CD8-positive, alpha-beta memory T cell (primary cell): ENCODE measurements around the gene GABRB3. TPM values are rescaled to one million over a fixed set of nuclear protein-coding genes. Genes with fewer than 3 reads are reported as not detected.

Experiments used
- CTCF ChIA-PET: fragments of 350-600 bp; sonication (Branson Sonifier 250); formaldehyde crosslinking; loops from one replicate; lab custom pipeline; 2021; ENCODE audit warnings: antibody characterized with exemption; lab: Charles Lee
- POLR2A ChIA-PET: fragments of 350-600 bp; sonication (Branson Sonifier 250); formaldehyde crosslinking; loops from one replicate; lab custom pipeline; 2021; ENCODE audit warnings: antibody characterized with exemption; lab: Charles Lee
- DNase-seq, 5 donors: peaks; one replicate each; pipeline versions ENCODE4 v3.0.0 to v3.0.0-alpha.2; 2020 to 2022; ENCODE audit warnings: mixed read lengths in 1 of 5
- H3K27ac ChIP-seq: one replicate; pipeline ENCODE4 v1.7.0; 2013; ENCODE audit warnings: low read depth, mild to moderate bottlenecking, low read length, moderate library complexity
- H3K27me3 ChIP-seq: 2 replicates; pipeline ENCODE4 v1.7.0; 2013; ENCODE audit warnings: low read length, mild to moderate bottlenecking; ENCODE audit not compliant: insufficient read depth, poor library complexity, severe bottlenecking
- H3K36me3 ChIP-seq: 2 replicates; pipeline ENCODE4 v1.7.0; 2013; ENCODE audit warnings: mild to moderate bottlenecking, low read length, moderate library complexity; ENCODE audit not compliant: insufficient read depth
- H3K4me1 ChIP-seq: 2 replicates; pipeline ENCODE4 v1.7.0; 2013; ENCODE audit warnings: mild to moderate bottlenecking, low read length, moderate library complexity; ENCODE audit not compliant: insufficient read depth
- H3K4me3 ChIP-seq: 2 replicates; pipeline ENCODE4 v1.7.0; 2013; ENCODE audit warnings: mild to moderate bottlenecking, low read length
- H3K9me3 ChIP-seq: 2 replicates; pipeline ENCODE4 v1.7.0; 2013; ENCODE audit warnings: mild to moderate bottlenecking, low read length
- H3K27ac Mint-ChIP-seq, 8 donors: one replicate each; pipeline ENCODE4 v1.8.0; 2020 to 2021; ENCODE audit warnings: mixed read lengths in 8 of 8, mild to moderate bottlenecking in 6 of 8, inconsistent platforms in 3 of 8, moderate library complexity in 3 of 8
- H3K27me3 Mint-ChIP-seq, 2 donors: one replicate each; pipeline ENCODE4 v1.8.0; 2020 to 2021; ENCODE audit warnings: mixed read lengths in 2 of 2, mild to moderate bottlenecking in 1 of 2, moderate library complexity in 1 of 2
- H3K36me3 Mint-ChIP-seq, 3 donors: one replicate each; pipeline ENCODE4 v1.8.0; 2020 to 2021; ENCODE audit warnings: mixed read lengths in 3 of 3, inconsistent platforms in 1 of 3, mild to moderate bottlenecking in 1 of 3
- H3K4me1 Mint-ChIP-seq, 3 donors: one replicate each; pipeline ENCODE4 v1.8.0; 2020 to 2021; ENCODE audit warnings: mixed read lengths in 3 of 3, inconsistent platforms in 1 of 3, mild to moderate bottlenecking in 1 of 3
- H3K4me3 Mint-ChIP-seq, 7 donors: one replicate each; pipeline ENCODE4 v1.8.0; 2020 to 2021; ENCODE audit warnings: mixed read lengths in 7 of 7, mild to moderate bottlenecking in 6 of 7, moderate library complexity in 4 of 7, inconsistent platforms in 2 of 7
- H3K9me3 Mint-ChIP-seq, 5 donors: one replicate each; pipeline ENCODE4 v1.8.0; 2020 to 2022; ENCODE audit warnings: mixed read lengths in 5 of 5, mild to moderate bottlenecking in 3 of 5, moderate library complexity in 2 of 5, inconsistent platforms in 1 of 5
- polyA plus RNA-seq: library from polyadenylated mRNA; unstranded; fragments of 300-500 nt; fragmentation: Illumina TruSeq; gene quantifications from one replicate; pipeline ENCODE4 v1.2.3, GENCODE V29; 2021
- total RNA-seq, 2 experiments: library from RNA; stranded (reverse); gene quantifications; one replicate each; pipeline ENCODE4 v1.2.3, GENCODE V29; 2021

The GABRB3 gene
- total and polyA plus RNA-seq, 3 experiments from 2014 or later: not detected

DNA sequence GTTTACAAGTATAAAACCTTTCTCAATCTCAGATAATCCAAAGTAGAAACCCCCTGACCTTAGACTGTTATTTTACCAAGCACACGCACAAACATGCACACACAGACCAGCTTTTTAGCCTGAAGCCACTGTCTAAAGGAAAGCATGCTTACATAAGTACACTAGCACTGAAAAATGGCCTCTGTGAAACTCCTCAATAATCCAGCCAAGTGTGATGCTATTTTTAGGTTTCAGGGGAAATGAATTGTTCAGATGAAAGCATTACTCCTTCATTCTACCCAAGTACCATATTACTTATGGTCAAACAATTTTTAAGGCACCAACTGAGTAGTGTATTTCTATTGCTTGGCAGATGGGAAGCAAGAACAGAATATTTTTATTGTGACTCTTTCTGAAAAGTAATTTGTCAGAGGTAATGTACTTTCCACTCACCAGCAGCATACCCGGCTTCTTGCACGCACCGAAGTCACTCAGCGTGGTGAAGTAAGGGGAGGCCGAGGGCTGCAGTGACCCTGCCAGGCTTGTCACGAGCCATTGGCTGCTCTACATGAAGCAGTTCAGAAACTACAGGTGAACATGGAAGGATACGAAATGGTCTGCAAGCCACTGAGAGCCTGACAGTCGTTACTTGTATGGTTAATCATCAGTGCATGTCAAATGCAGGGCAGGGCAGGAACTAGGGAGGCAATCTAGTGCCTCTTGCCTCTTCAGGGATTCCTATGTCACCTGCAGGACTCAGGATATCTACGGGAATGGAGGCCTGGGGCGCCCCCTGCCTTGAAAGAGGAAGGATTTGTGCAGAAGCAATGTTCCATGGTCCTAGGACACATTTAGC is 106.7 kb downstream of the GABRB3 start:
- H3K9me3 ChIP-seq: no peaks in the 10 kb centered on the region
- H3K27me3 ChIP-seq: no peaks in the 10 kb centered on the region
- no peaks in the 10 kb centered on the region for H3K36me3 Mint-ChIP-seq
- POLR2A ChIA-PET: no interaction called here
- no peak overlapping the region for H3K4me3 Mint-ChIP-seq
- peaks cover 0 to 10% (median 3%) of the 10 kb centered on the region in 5 donors for H3K9me3 Mint-ChIP-seq
- no peaks in the 10 kb centered on the region for H3K4me1 ChIP-seq
- DNase-seq: no peak
- H3K4me1 Mint-ChIP-seq: no peaks in the 10 kb centered on the region
- no peaks in the 10 kb centered on the region for H3K36me3 ChIP-seq
- no peaks in the 10 kb centered on the region for H3K27me3 Mint-ChIP-seq
- no peak overlapping the region for H3K27ac Mint-ChIP-seq
- H3K27ac ChIP-seq: no peak overlapping the region
- H3K4me3 ChIP-seq: no peak overlapping the region
- CTCF ChIA-PET: no interaction called here

- POLR2A ChIA-PET: no interaction called here
These were observed 110.6 kb downstream of the GABRB3 start for GRCh38 chr15:26662283-26662682.

DNA sequence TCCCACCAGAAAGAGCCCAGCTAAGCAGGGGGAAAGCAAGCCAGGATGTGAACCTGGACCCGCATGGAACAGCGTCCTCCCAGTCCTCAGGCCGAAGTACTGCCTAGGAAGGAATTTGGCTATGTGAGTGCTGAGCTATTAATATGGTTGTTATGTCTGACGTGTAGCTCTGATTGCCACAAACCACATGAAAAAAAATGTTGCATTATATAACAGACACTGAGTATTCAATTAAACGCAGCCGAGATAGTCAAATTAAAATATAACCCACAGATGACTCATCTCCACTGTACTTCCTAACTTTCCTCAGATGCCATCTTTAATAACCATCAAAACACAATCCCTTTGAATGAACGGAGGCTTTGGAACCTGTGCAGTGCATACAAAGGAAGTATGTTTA is 111.1 kb downstream of the GABRB3 start:
- H3K4me1 Mint-ChIP-seq: no peaks in the 10 kb centered on the region
- H3K9me3 ChIP-seq: no peaks in the 10 kb centered on the region
- ChIA-PET CTCF (no interaction called here), POLR2A (no interaction called here)
- H3K27me3 Mint-ChIP-seq: peaks cover 0 to 1% of the 10 kb centered on the region in 2 donors
- no peak overlapping the region for H3K4me3 ChIP-seq
- H3K27ac ChIP-seq: no peak overlapping the region
- DNase-seq: no peak
- H3K4me1 ChIP-seq: no peaks in the 10 kb centered on the region
- no peaks in the 10 kb centered on the region for H3K27me3 ChIP-seq
- no peak overlapping the region for H3K4me3 Mint-ChIP-seq
- no peaks in the 10 kb centered on the region for H3K36me3 ChIP-seq
- no peaks in the 10 kb centered on the region for H3K36me3 Mint-ChIP-seq
- H3K9me3 Mint-ChIP-seq: peaks cover 0 to 9% (median 3%) of the 10 kb centered on the region in 5 donors
- H3K27ac Mint-ChIP-seq: no peak overlapping the region

More at GRCh38 chr15:26662283-26662682, 110.6 kb downstream of the GABRB3 start:
- Histone ChIP-seq H3K4me1 (no peaks in the 10 kb centered on the region), H3K36me3 (no peaks in the 10 kb centered on the region), H3K9me3 (no peaks in the 10 kb centered on the region), H3K27ac (no peak overlapping the region), H3K27me3 (no peaks in the 10 kb centered on the region), H3K4me3 (no peak overlapping the region)
- CTCF ChIA-PET: no interaction called here
- Mint-ChIP-seq H3K9me3 (peaks cover 0 to 9% (median 3%) of the 10 kb centered on the region in 5 donors), H3K27me3 (peaks cover 0 to 1% of the 10 kb centered on the region in 2 donors), H3K27ac (no peak overlapping the region), H3K4me3 (no peak overlapping the region), H3K36me3 (no peaks in the 10 kb centered on the region), H3K4me1 (no peaks in the 10 kb centered on the region)
- no peak for DNase-seq

- Mint-ChIP-seq H3K4me1 (no peaks in the 10 kb centered on the region), H3K27ac (no peak overlapping the region), H3K4me3 (no peak overlapping the region), H3K9me3 (peaks cover 0 to 9% (median 4%) of the 10 kb centered on the region in 5 donors), H3K27me3 (peaks cover 0 to 1% of the 10 kb centered on the region in 2 donors), H3K36me3 (no peaks in the 10 kb centered on the region)
- Histone ChIP-seq H3K4me3 (no peak overlapping the region), H3K36me3 (no peaks in the 10 kb centered on the region), H3K9me3 (no peaks in the 10 kb centered on the region), H3K4me1 (no peaks in the 10 kb centered on the region), H3K27ac (no peak overlapping the region), H3K27me3 (no peaks in the 10 kb centered on the region)
- CTCF ChIA-PET: no interaction called here
- DNase-seq: no peak
- POLR2A ChIA-PET: no interaction called here
These were observed 111.8 kb downstream of the GABRB3 start for GRCh38 chr15:26661107-26661506.

DNA sequence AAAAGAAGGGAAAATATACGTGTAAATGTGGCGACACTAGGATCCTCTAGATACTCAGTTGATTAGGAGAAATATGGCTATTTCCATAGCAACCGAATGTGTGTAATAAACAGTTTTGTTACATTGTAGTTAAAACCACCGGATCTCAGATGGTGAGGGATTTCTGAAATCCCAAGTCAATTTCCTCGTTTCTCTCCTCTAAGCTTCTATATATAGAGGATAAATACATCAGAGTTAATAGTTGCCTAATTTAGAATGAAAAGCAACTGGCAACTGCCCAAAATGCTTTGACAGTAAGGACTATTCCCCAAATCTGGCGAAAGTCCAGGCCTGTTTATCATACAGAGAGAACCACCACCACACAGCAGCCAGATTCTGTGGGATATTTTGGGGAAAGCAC is 112.6 kb downstream of the GABRB3 start:
- Histone ChIP-seq H3K4me1 (no peaks in the 10 kb centered on the region), H3K36me3 (no peaks in the 10 kb centered on the region), H3K27ac (no peak overlapping the region), H3K4me3 (no peak overlapping the region), H3K9me3 (no peaks in the 10 kb centered on the region), H3K27me3 (no peaks in the 10 kb centered on the region)
- Mint-ChIP-seq H3K36me3 (no peaks in the 10 kb centered on the region), H3K4me3 (no peak overlapping the region), H3K4me1 (no peaks in the 10 kb centered on the region), H3K27me3 (peaks cover 0 to 1% of the 10 kb centered on the region in 2 donors), H3K27ac (no peak overlapping the region), H3K9me3 (peaks cover 0 to 14% (median 4%) of the 10 kb centered on the region in 5 donors)
- no peak for DNase-seq
- CTCF ChIA-PET: no interaction called here
- POLR2A ChIA-PET: no interaction called here

- H3K9me3 ChIP-seq: no peaks in the 10 kb centered on the region
- CTCF ChIA-PET: no interaction called here
- Mint-ChIP-seq H3K4me3 (no peak overlapping the region), H3K27ac (no peak overlapping the region), H3K36me3 (no peaks in the 10 kb centered on the region), H3K4me1 (no peaks in the 10 kb centered on the region), H3K9me3 (peaks cover 0 to 15% (median 7%) of the 10 kb centered on the region in 5 donors), H3K27me3 (peaks cover 0 to 1% of the 10 kb centered on the region in 2 donors)
- POLR2A ChIA-PET: no interaction called here
- DNase-seq: no peak
- no peak overlapping the region for H3K27ac ChIP-seq
- H3K4me1 ChIP-seq: no peaks in the 10 kb centered on the region
- no peak overlapping the region for H3K4me3 ChIP-seq
- no peaks in the 10 kb centered on the region for H3K27me3 ChIP-seq
- H3K36me3 ChIP-seq: no peaks in the 10 kb centered on the region
These were observed 114.6 kb downstream of the GABRB3 start for GRCh38 chr15:26658290-26658689.

DNA sequence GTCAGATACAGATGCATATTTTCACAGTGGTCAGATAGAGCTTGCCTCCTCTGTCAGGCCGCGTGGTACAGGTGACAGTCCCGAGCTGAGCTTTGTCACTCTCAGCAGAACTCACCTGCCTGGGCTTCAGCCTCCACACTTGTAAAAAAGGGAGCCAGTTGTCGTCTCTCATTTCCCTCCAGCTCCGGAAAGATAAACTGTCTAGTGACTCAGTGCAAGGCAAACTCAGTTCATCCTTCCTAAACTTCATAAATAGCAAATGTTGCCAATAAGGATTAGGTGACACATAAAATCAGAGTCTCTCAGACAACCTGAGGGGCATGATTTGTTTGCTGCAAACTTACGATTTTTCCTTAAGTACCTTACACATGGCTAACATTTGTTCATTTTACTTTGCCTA is 116.8 kb downstream of the GABRB3 start:
- no peaks in the 10 kb centered on the region for H3K36me3 Mint-ChIP-seq
- CTCF ChIA-PET: no interaction called here
- Histone ChIP-seq H3K36me3 (no peaks in the 10 kb centered on the region), H3K4me1 (no peaks in the 10 kb centered on the region), H3K27ac (no peak overlapping the region), H3K4me3 (no peak overlapping the region), H3K27me3 (no peaks in the 10 kb centered on the region), H3K9me3 (no peaks in the 10 kb centered on the region)
- no peak for DNase-seq
- H3K4me3 Mint-ChIP-seq: no peak overlapping the region
- POLR2A ChIA-PET: no interaction called here
- H3K9me3 Mint-ChIP-seq: peaks cover 0 to 18% (median 10%) of the 10 kb centered on the region in 5 donors
- H3K4me1 Mint-ChIP-seq: no peaks in the 10 kb centered on the region
- no peak overlapping the region for H3K27ac Mint-ChIP-seq
- H3K27me3 Mint-ChIP-seq: peaks cover 0 to 1% of the 10 kb centered on the region in 2 donors

DNA sequence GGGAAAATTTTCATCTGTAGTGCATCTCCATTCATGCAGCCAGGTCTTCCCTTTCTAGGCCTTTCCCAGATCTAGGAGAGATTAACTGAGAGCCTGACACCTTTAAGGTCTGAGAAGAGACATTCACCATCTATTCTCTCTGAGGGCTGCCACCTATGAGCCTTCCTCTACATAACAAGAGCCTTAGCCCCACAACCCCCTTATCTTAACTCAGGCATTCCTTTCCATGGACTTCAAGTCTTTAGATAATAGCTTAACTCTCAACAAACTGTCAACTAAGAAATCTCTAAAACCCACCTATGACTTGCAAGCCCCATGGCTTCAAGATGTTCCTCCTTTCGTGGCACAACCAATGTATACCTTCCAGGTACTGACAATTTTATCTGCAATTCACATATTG is 121.0 kb downstream of the GABRB3 start:
- no peaks in the 10 kb centered on the region for H3K36me3 Mint-ChIP-seq

More for the DNA sequence above, 121.0 kb downstream of the GABRB3 start:
- Mint-ChIP-seq H3K9me3 (peaks cover 3 to 37% (median 17%) of the 10 kb centered on the region in 5 donors), H3K27me3 (no peaks in the 10 kb centered on the region), H3K4me1 (no peaks in the 10 kb centered on the region), H3K27ac (no peak overlapping the region), H3K4me3 (no peak overlapping the region)
- no peaks in the 10 kb centered on the region for H3K4me1 ChIP-seq
- no peak overlapping the region for H3K27ac ChIP-seq
- CTCF ChIA-PET: no interaction called here
- H3K27me3 ChIP-seq: no peaks in the 10 kb centered on the region
- no peak overlapping the region for H3K4me3 ChIP-seq
- POLR2A ChIA-PET: no interaction called here
- DNase-seq: no peak
- no peaks in the 10 kb centered on the region for H3K9me3 ChIP-seq
- no peaks in the 10 kb centered on the region for H3K36me3 ChIP-seq
